ENCODE data around the gene RMND5B.

DNA sequence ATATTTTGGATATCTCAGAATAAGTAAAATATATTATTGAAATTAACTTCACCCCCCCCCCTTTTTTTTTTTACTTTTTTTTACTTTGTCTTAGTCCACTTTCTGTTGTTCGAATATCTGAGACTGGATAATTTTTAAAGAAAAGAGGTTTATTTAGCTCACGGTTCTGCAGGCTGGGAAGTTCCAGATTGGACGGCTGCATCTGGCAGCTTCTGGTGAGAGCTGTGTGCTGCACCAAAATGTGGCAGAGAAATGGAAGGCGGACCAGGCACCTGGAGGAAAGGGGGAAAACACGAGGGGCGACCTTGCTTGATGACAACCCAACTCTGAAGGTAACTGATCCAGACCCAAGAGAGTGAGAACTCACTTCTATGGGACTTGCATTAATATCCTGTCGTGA is 62.0 kb downstream of the RMND5B start:
- TF ChIP-seq CREB1 (IDR thresholded peaks at IDR 0.05; ENCODE audit: low read depth) (no peak), EGR1 (IDR thresholded peaks at IDR 0.05) (no peak), YY1 (IDR thresholded peaks at IDR 0.05; ENCODE audit: low read depth) (no peak), ZBTB7A (IDR thresholded peaks at IDR 0.05; ENCODE audit: low read depth) (no peak), RAD21 (IDR thresholded peaks at IDR 0.05; ENCODE audit: low read depth) (no peak), MAX (IDR thresholded peaks at IDR 0.05) (no peak), EP300 (IDR thresholded peaks at IDR 0.05; ENCODE audit: borderline replicate concordance) (no peak), CEBPB (IDR thresholded peaks at IDR 0.05) (no peak), NFIC (IDR thresholded peaks at IDR 0.05) (no peak)
- TF ChIP-seq, protein P1, sequence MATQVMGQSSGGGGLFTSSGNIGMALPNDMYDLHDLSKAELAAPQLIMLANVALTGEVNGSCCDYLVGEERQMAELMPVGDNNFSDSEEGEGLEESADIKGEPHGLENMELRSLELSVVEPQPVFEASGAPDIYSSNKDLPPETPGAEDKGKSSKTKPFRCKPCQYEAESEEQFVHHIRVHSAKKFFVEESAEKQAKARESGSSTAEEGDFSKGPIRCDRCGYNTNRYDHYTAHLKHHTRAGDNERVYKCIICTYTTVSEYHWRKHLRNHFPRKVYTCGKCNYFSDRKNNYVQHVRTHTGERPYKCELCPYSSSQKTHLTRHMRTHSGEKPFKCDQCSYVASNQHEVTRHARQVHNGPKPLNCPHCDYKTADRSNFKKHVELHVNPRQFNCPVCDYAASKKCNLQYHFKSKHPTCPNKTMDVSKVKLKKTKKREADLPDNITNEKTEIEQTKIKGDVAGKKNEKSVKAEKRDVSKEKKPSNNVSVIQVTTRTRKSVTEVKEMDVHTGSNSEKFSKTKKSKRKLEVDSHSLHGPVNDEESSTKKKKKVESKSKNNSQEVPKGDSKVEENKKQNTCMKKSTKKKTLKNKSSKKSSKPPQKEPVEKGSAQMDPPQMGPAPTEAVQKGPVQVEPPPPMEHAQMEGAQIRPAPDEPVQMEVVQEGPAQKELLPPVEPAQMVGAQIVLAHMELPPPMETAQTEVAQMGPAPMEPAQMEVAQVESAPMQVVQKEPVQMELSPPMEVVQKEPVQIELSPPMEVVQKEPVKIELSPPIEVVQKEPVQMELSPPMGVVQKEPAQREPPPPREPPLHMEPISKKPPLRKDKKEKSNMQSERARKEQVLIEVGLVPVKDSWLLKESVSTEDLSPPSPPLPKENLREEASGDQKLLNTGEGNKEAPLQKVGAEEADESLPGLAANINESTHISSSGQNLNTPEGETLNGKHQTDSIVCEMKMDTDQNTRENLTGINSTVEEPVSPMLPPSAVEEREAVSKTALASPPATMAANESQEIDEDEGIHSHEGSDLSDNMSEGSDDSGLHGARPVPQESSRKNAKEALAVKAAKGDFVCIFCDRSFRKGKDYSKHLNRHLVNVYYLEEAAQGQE (IDR thresholded peaks at IDR 0.05; ENCODE audit: low read depth): no peak
- TF ChIP-seq, protein P2, sequence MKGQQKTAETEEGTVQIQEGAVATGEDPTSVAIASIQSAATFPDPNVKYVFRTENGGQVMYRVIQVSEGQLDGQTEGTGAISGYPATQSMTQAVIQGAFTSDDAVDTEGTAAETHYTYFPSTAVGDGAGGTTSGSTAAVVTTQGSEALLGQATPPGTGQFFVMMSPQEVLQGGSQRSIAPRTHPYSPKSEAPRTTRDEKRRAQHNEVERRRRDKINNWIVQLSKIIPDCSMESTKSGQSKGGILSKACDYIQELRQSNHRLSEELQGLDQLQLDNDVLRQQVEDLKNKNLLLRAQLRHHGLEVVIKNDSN (IDR thresholded peaks at IDR 0.05): no peak

All from Ishikawa (cell line).